ENCODE measurements around the gene PAPOLG.

DNA sequence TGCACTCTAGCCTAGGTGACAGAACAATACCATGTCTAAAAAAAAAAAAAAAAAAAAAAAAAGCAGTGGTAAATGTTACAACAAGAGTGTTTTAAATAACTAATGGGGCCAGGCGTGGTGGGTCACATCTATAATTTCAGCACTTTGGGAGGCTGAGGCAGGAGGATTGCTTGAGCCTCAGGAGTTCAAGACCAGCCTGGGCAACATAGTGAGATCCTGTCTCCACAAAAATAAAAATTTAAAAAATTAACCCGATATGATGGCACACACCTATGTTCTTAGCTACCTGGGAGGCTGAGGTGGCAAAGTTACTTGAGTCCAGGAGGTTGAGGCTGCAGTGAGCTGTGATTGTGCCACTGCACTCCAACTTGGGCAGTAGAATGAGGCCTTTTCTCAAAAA lies 37.1 kb downstream of the PAPOLG start:
- TF ChIP-seq POLR2AphosphoS5 (IDR thresholded peaks at IDR 0.05) = no peak
- TF ChIP-seq EP300 (IDR thresholded peaks at IDR 0.05) = no peak
- TF ChIP-seq POLR2A (IDR thresholded peaks at IDR 0.05) = no peak
